Keratinocyte (primary cell): Measurements from ENCODE around the gene ZBTB20. TPM values are rescaled to one million over a fixed set of nuclear protein-coding genes. Genes with fewer than 3 reads are reported as not detected.

Experiments used
- DNase-seq: peaks from one replicate; pipeline ENCODE4 v3.0.0-alpha.2; 2011; ENCODE audit warnings: low read depth, missing footprints, low spot score
- FAIRE-seq: peaks from 2 replicates; lab custom pipeline; 2011; peaks lifted over from hg19 to GRCh38; lab: Jason Lieb, UNC
- H2AFZ ChIP-seq: 2 replicates; pipeline ENCODE4 v1.6.0; 2012; ENCODE audit warnings: low read length, control low read depth, inconsistent platforms; ENCODE audit not compliant: control insufficient read depth
- H3K27ac ChIP-seq: 2 replicates; pipeline ENCODE4 v1.5.1; 2011; ENCODE audit warnings: low read length; ENCODE audit not compliant: control insufficient read depth, insufficient read depth
- H3K27me3 ChIP-seq: 3 replicates; pipeline ENCODE4 v1.6.0; 2011; ENCODE audit warnings: low read length; ENCODE audit not compliant: control insufficient read depth, insufficient read depth; ENCODE audit errors: extremely low read depth
- H3K36me3 ChIP-seq, 2 experiments: 2 replicates in 1 of 2; 3 replicates in 1 of 2; pipeline ENCODE4 v1.5.1; 2011; ENCODE audit warnings: low read length in 2 of 2, mild to moderate bottlenecking in 1 of 2; ENCODE audit not compliant: control insufficient read depth in 2 of 2, insufficient read depth in 2 of 2; ENCODE audit errors: extremely low read depth in 1 of 2
- H3K4me1 ChIP-seq: 3 replicates; pipeline ENCODE4 v1.5.1; 2011; ENCODE audit warnings: low read length; ENCODE audit not compliant: control insufficient read depth, insufficient read depth; ENCODE audit errors: extremely low read depth
- H3K4me2 ChIP-seq: 3 replicates; pipeline ENCODE4 v1.6.0; 2011; ENCODE audit warnings: low read depth, low read length; ENCODE audit not compliant: control insufficient read depth, insufficient read depth; ENCODE audit errors: extremely low read depth
- H3K4me3 ChIP-seq, 3 experiments: fragments of 200-600 bp in 1 of 3; sonication (generic) in 1 of 3; 2 replicates in 2 of 3; 3 replicates in 1 of 3; pipeline ENCODE4 v1.5.1; 2011 to 2016; ENCODE audit warnings: low read length in 3 of 3, mild to moderate bottlenecking in 3 of 3, control low read depth in 2 of 3, inconsistent platforms in 1 of 3, low read depth in 1 of 3, mixed read lengths in 1 of 3, mixed run types in 1 of 3, moderate library complexity in 1 of 3; ENCODE audit not compliant: control insufficient read depth in 2 of 3, insufficient read depth in 2 of 3; ENCODE audit errors: extremely low read depth in 1 of 3
- H3K79me2 ChIP-seq: 2 replicates; pipeline ENCODE4 v1.6.0; 2012; ENCODE audit warnings: low read length; ENCODE audit not compliant: control insufficient read depth, insufficient read depth
- H3K9ac ChIP-seq: 3 replicates; pipeline ENCODE4 v1.6.0; 2011; ENCODE audit warnings: low read length; ENCODE audit not compliant: control insufficient read depth, insufficient read depth; ENCODE audit errors: extremely low read depth
- H3K9me1 ChIP-seq: 3 replicates; pipeline ENCODE4 v1.6.0; 2011; ENCODE audit warnings: low read length; ENCODE audit not compliant: control insufficient read depth, insufficient read depth; ENCODE audit errors: extremely low read depth
- H3K9me3 ChIP-seq: 2 replicates; pipeline ENCODE4 v1.5.1; 2012; ENCODE audit warnings: low read depth, low read length; ENCODE audit not compliant: control insufficient read depth
- H4K20me1 ChIP-seq: 3 replicates; pipeline ENCODE4 v1.6.0; 2011; ENCODE audit warnings: low read length; ENCODE audit not compliant: control insufficient read depth, insufficient read depth; ENCODE audit errors: extremely low read depth
- CTCF ChIP-seq, 3 experiments: IDR thresholded peaks in 1 of 3; conservative IDR thresholded peaks in 1 of 3; optimal IDR thresholded peaks in 1 of 3; 2 replicates in 2 of 3; 3 replicates in 1 of 3; pipeline versions ENCODE3 to v1.5.1; 2011; ENCODE audit warnings: low read length in 3 of 3, mild to moderate bottlenecking in 3 of 3, moderate library complexity in 2 of 3, control low read depth in 1 of 3, inconsistent platforms in 1 of 3; ENCODE audit not compliant: insufficient read depth in 2 of 3; ENCODE audit errors: extremely low read depth in 1 of 3
- EZH2 ChIP-seq: IDR thresholded peaks from one replicate; pipeline ENCODE4 v1.6.1; 2012; ENCODE audit warnings: inconsistent platforms, mild to moderate bottlenecking, low read length, moderate library complexity
- dilution Hi-C: fragments of 300-500 bp; cut with MboI; formaldehyde crosslinking; loops from one replicate; pipeline ENCODE4 v1.7.0; 2020; ENCODE audit warnings: low sequenced_read_pairs; ENCODE audit not compliant: extremely low pct_ligation_motif_present
- polyA plus RNA-seq, 5 experiments: library from polyadenylated mRNA; depleted of rRNA in 3 of 5; stranded (reverse) in 3 of 5; stranded (forward) in 1 of 5; unstranded in 1 of 5; fragments of >200 nt; gene quantifications; 1 replicate in 1 of 5; 2 replicates in 3 of 5; 3 replicates in 1 of 5; pipeline versions ENCODE4 v1.2.1 to v1.2.3, GENCODE V29; 2011 to 2012; ENCODE audit warnings: missing spikeins in 2 of 5, low read depth in 1 of 5, low replicate concordance in 1 of 5

The ZBTB20 gene
- polyA plus RNA-seq, 1 donor (not counting 4 experiments of a cell fraction or from before 2014, with no cell fraction given): 0.52 TPM

GRCh38 chr3:114364806-114365654 lies 782.1 kb downstream of the ZBTB20 start:
- H3K9me3 ChIP-seq: no peaks in the 10 kb centered on the region
- no peaks in the 10 kb centered on the region for H3K9me1 ChIP-seq
- no peak overlapping the region for H2AFZ ChIP-seq
- H3K4me3 ChIP-seq: no peak overlapping the region
- no peaks in the 10 kb centered on the region for H4K20me1 ChIP-seq
- no peak for FAIRE-seq
- H3K4me2 ChIP-seq: no peak overlapping the region
- no peak for DNase-seq
- H3K27me3 ChIP-seq: no peaks in the 10 kb centered on the region
- no peaks in the 10 kb centered on the region for H3K79me2 ChIP-seq
- no peak overlapping the region for H3K27ac ChIP-seq
- dilution Hi-C loops: no loop called here
- no peak for TF ChIP-seq CTCF (optimal IDR thresholded peaks at IDR 0.05 in 1 of 3, IDR thresholded peaks at IDR 0.05 in 1 of 3, conservative IDR thresholded peaks at IDR 0.05 in 1 of 3; ENCODE audit: extremely low read depth in 1 of 3, insufficient read depth in 2 of 3, low read length in 3 of 3)
- TF ChIP-seq EZH2: no peak
- H3K9ac ChIP-seq: no peak overlapping the region
- no peaks in the 10 kb centered on the region for H3K36me3 ChIP-seq
- no peaks in the 10 kb centered on the region for H3K4me1 ChIP-seq

GRCh38 chr3:114363554-114364202 lies 783.4 kb downstream of the ZBTB20 start:
- Histone ChIP-seq H3K4me3 (no peak overlapping the region), H3K9me3 (no peaks in the 10 kb centered on the region), H2AFZ (no peak overlapping the region), H3K4me1 (no peaks in the 10 kb centered on the region), H3K36me3 (no peaks in the 10 kb centered on the region), H3K79me2 (no peaks in the 10 kb centered on the region), H3K9ac (no peak overlapping the region), H3K4me2 (no peak overlapping the region), H3K27me3 (no peaks in the 10 kb centered on the region), H3K27ac (no peak overlapping the region), H4K20me1 (no peaks in the 10 kb centered on the region), H3K9me1 (no peaks in the 10 kb centered on the region)
- DNase-seq: no peak
- dilution Hi-C loops: no loop called here
- no peak for FAIRE-seq
- TF ChIP-seq EZH2 (no peak), CTCF (optimal IDR thresholded peaks at IDR 0.05 in 1 of 3, IDR thresholded peaks at IDR 0.05 in 1 of 3, conservative IDR thresholded peaks at IDR 0.05 in 1 of 3; ENCODE audit: extremely low read depth in 1 of 3, insufficient read depth in 2 of 3, low read length in 3 of 3) (no peak)
